Uterus (tissue), 4 donors: ENCODE results near the gene PRKD1. TPM values are rescaled to one million over a fixed set of nuclear protein-coding genes. Genes with fewer than 3 reads are reported as not detected.
"Not testable (repeated sequence)": the region's sequence is repeated elsewhere in the genome, so short reads cannot be mapped to it uniquely, and the experiment has no call there.

ENCODE experiments used
- DNase-seq, 2 donors: peaks; one replicate each; pipeline ENCODE4 v3.0.0-alpha.2; 2019 to 2020
- H3K27ac ChIP-seq, 2 donors: fragments of 200-600 bp; sonication (generic); 1 replicate in 1 of 2; 2 replicates in 1 of 2; pipeline ENCODE4 v1.5.1; 2016 to 2018
- H3K27me3 ChIP-seq, 2 donors: fragments of 200-600 bp; sonication (generic); one replicate each; pipeline ENCODE4 v1.5.1; 2018 to 2019; ENCODE audit warnings: control low read depth in 1 of 2
- H3K36me3 ChIP-seq, 2 donors: fragments of 200-600 bp; sonication (generic); one replicate each; pipeline ENCODE4 v1.5.1; 2019; ENCODE audit warnings: control low read depth in 1 of 2
- H3K4me1 ChIP-seq, 2 donors: fragments of 200-600 bp; sonication (generic); one replicate each; pipeline ENCODE4 v1.5.1; 2018 to 2019; ENCODE audit warnings: control low read depth in 1 of 2
- H3K4me3 ChIP-seq, 2 donors: fragments of 200-600 bp; sonication (generic); 1 replicate in 1 of 2; 2 replicates in 1 of 2; pipeline ENCODE4 v1.5.1; 2018 to 2019; ENCODE audit warnings: mild to moderate bottlenecking in 1 of 2
- H3K9me3 ChIP-seq, 2 donors: fragments of 200-600 bp; sonication (generic); one replicate each; pipeline ENCODE4 v1.5.1; 2019; ENCODE audit warnings: control low read depth in 1 of 2
- CTCF ChIP-seq, 4 experiments: fragments of 200-600 bp in 2 of 4; fragments of 450-650 bp in 2 of 4; sonication (generic) in 2 of 4; IDR thresholded peaks; one replicate each; pipeline ENCODE4 v1.5.1; 2016 to 2019; ENCODE audit warnings: antibody characterized with exemption in 4 of 4, mild to moderate bottlenecking in 2 of 4, moderate library complexity in 1 of 4
- POLR2A ChIP-seq, 2 donors: fragments of 450-650 bp; IDR thresholded peaks; one replicate each; pipeline ENCODE4 v1.6.1; 2016; ENCODE audit warnings: antibody characterized with exemption in 2 of 2, mild to moderate bottlenecking in 1 of 2, moderate library complexity in 1 of 2
- intact Hi-C: fragments of 100-400 bp; cut with DNase I; formaldehyde crosslinking; loops from one replicate; pipeline ENCODE4 v1.15.1; 2023; ENCODE audit warnings: low total_unique reads
- total RNA-seq, 4 donors: library from RNA; depleted of rRNA in 3 of 4; stranded (reverse); fragments of >200 nt in 3 of 4; gene quantifications; one replicate each; pipeline versions ENCODE4 v1.1.0 to v1.2.4, GENCODE V29; 2014 to 2023
- donor health status: DM: yes; HTN: yes; CAD: no.

PRKD1 gene
- total RNA-seq, 4 donors from 2014 or later: 6.4 to 47.9 (median 31.5) TPM

DNA sequence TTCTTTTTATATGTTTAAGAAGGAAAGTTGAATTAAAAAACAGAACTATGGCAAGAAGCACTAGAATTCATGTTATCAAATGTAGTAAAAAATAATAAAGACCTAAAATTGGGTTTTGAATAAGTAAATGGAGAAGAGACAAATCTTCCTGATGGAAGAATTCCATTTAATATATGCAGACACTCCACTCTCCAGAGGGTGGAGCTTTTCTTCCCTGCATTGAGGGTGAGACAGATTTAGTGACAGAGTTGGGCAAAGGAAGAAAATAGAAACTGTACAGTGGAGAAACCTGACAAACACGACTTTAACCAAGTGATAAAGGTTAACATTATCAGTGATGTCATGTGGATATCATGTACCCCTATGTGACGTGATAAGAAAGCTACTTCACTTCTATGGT lies 217.6 kb downstream of the PRKD1 start:
- no peaks in the 10 kb centered on the region for H3K36me3 ChIP-seq
- DNase-seq: no peak
- no peaks in the 10 kb centered on the region for H3K27me3 ChIP-seq
- H3K4me3 ChIP-seq: no peak overlapping the region
- no peaks in the 10 kb centered on the region for H3K9me3 ChIP-seq
- no peaks in the 10 kb centered on the region for H3K4me1 ChIP-seq
- TF ChIP-seq POLR2A (IDR thresholded peaks at IDR 0.05) (no peak), CTCF (IDR thresholded peaks at IDR 0.05) (no peak)
- intact Hi-C loops: no loop called here
- no peak overlapping the region for H3K27ac ChIP-seq

DNA sequence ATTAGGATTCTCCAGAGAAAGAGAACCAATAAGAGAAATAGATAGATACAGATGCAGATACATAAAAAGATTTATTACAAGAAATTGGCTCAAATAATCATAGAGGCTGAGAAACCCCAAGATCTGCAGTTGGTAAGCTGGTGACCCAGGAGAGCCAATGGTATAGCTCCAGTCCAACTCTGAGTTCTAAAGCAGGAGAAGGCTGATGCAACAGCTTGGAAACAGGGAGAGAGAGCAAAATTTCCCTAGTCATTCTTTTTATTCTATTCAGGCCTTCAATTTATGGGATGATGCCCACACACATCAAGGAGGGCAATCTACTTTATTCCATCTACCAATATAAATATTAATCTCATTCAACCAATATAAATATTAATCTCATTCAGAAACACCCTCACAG lies 218.2 kb downstream of the PRKD1 start:
- no peak for TF ChIP-seq POLR2A (IDR thresholded peaks at IDR 0.05)
- TF ChIP-seq CTCF (IDR thresholded peaks at IDR 0.05): no peak
- Histone ChIP-seq H3K4me3 (no peak overlapping the region), H3K27ac (no peak overlapping the region), H3K36me3 (no peaks in the 10 kb centered on the region), H3K27me3 (no peaks in the 10 kb centered on the region), H3K9me3 (no peaks in the 10 kb centered on the region), H3K4me1 (no peaks in the 10 kb centered on the region)
- DNase-seq: no peak
- intact Hi-C loops: no loop called here

GRCh38 chr14:29706700-29707099 lies 220.9 kb downstream of the PRKD1 start:
- DNase-seq: no peak
- intact Hi-C loops: no loop called here
- Histone ChIP-seq H3K27me3 (no peaks in the 10 kb centered on the region), H3K4me3 (no peak overlapping the region), H3K9me3 (no peaks in the 10 kb centered on the region), H3K4me1 (no peaks in the 10 kb centered on the region), H3K27ac (no peak overlapping the region), H3K36me3 (no peaks in the 10 kb centered on the region)
- no peak for TF ChIP-seq CTCF (IDR thresholded peaks at IDR 0.05)
- no peak for TF ChIP-seq POLR2A (IDR thresholded peaks at IDR 0.05)

DNA sequence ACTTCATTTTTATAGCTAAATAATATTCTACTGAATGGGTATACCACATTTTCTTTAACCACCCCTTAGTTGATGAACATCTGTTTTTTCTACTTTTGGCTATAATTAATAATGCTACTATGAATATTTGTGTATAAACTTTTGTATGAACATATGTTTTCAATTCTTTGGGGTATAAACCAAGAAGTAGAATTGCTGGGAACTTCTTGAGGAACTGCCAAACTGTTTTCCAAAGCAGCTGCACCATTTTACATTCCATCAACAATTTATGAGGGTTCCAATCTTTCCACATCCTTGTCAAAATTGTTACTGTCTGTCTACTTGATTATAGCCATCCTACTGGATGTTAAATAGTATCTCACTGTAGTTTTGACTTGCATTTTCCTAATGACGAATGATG lies 221.8 kb downstream of the PRKD1 start:
- Histone ChIP-seq H3K4me1 (no peaks in the 10 kb centered on the region), H3K27ac (no peak overlapping the region), H3K27me3 (no peaks in the 10 kb centered on the region), H3K9me3 (no peaks in the 10 kb centered on the region), H3K36me3 (no peaks in the 10 kb centered on the region), H3K4me3 (no peak overlapping the region)
- intact Hi-C loops: no loop called here
- no peak for DNase-seq
- no peak for TF ChIP-seq POLR2A (IDR thresholded peaks at IDR 0.05)
- TF ChIP-seq CTCF (IDR thresholded peaks at IDR 0.05): no peak

DNA sequence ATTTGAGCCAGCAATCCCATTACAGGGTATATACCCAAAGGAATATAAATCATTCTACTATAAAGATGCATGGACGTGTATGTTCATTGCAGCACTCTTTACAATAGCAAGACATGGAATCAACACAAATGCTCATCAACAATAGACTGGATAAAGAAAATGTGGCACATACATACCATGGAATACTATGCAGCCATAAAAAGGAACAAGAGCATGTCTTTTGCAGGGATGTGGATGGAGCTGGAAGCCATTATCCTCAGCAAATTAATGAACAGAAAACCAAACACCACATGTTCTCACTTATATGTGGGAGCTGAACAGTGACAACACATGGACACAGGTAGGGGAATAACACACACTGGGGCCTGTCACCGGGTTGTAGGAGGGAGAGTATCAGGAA lies 238.1 kb downstream of the PRKD1 start:
- H3K36me3 ChIP-seq, H3K27ac ChIP-seq, DNase-seq, intact Hi-C loops, H3K27me3 ChIP-seq, H3K4me3 ChIP-seq, H3K9me3 ChIP-seq, H3K4me1 ChIP-seq: not testable (repeated sequence)

- Histone ChIP-seq H3K36me3 (no peaks in the 10 kb centered on the region), H3K4me1 (no peaks in the 10 kb centered on the region), H3K9me3 (no peaks in the 10 kb centered on the region), H3K4me3 (no peak overlapping the region), H3K27ac (no peak overlapping the region), H3K27me3 (no peaks in the 10 kb centered on the region)
- intact Hi-C loops: no loop called here
- TF ChIP-seq CTCF (IDR thresholded peaks at IDR 0.05) (no peak), POLR2A (IDR thresholded peaks at IDR 0.05) (no peak)
- no peak for DNase-seq
Observed at GRCh38 chr14:29687866-29688265, 239.8 kb downstream of the PRKD1 start.
